Breast epithelium (tissue), 4 donors: ENCODE data around the gene API5. TPM values are rescaled to one million over a fixed set of nuclear protein-coding genes. Genes with fewer than 3 reads are reported as not detected.
A peak's percentile ranks its signal among the peaks of the same experiment; 100 is the strongest.

ENCODE experiments used
- DNase-seq, 2 donors: peaks; one replicate each; pipeline ENCODE4 v3.0.0-alpha.2; 2019; ENCODE audit warnings: low spot score in 2 of 2
- H3K27ac ChIP-seq, 2 donors: fragments of 200-600 bp; sonication (generic) in 1 of 2; one replicate each; pipeline ENCODE4 v1.5.1; 2016 to 2019; ENCODE audit warnings: mild to moderate bottlenecking in 1 of 2
- H3K27me3 ChIP-seq, 2 donors: fragments of 200-600 bp; sonication (generic) in 1 of 2; one replicate each; pipeline versions ENCODE4 v1.5.1 to v1.6.0; 2017 to 2019; ENCODE audit warnings: control low read depth in 1 of 2, mild to moderate bottlenecking in 1 of 2
- H3K36me3 ChIP-seq: fragments of 200-600 bp; one replicate; pipeline ENCODE4 v1.5.1; 2019
- H3K4me1 ChIP-seq, 2 donors: fragments of 200-600 bp; sonication (generic); one replicate each; pipeline ENCODE4 v1.5.1; 2016 to 2019; ENCODE audit warnings: control low read depth in 1 of 2
- H3K4me3 ChIP-seq, 3 donors: fragments of 200-600 bp; sonication (generic); 1 replicate in 2 of 3; 2 replicates in 1 of 3; pipeline ENCODE4 v1.5.1; 2016 to 2019; ENCODE audit warnings: mild to moderate bottlenecking in 3 of 3, moderate library complexity in 2 of 3
- H3K9me3 ChIP-seq, 2 donors: fragments of 200-600 bp; sonication (generic) in 1 of 2; one replicate each; pipeline ENCODE4 v1.5.1; 2016 to 2019; ENCODE audit warnings: control low read depth in 1 of 2
- CTCF ChIP-seq, 3 donors: fragments of 450-650 bp; IDR thresholded peaks; one replicate each; pipeline ENCODE4 v1.5.1; 2016 to 2017; ENCODE audit warnings: antibody characterized with exemption in 3 of 3, mild to moderate bottlenecking in 3 of 3, moderate library complexity in 3 of 3
- POLR2A ChIP-seq: fragments of 450-650 bp; IDR thresholded peaks from one replicate; pipeline ENCODE4 v1.6.1; 2016; ENCODE audit warnings: antibody characterized with exemption, mild to moderate bottlenecking, moderate library complexity
- POLR2AphosphoS5 ChIP-seq, 3 donors: sonication (generic); formaldehyde crosslinking; IDR thresholded peaks; one replicate each; pipeline ENCODE4 v1.6.1; 2017; ENCODE audit warnings: antibody characterized with exemption in 3 of 3
- intact Hi-C: fragments of 100-400 bp; cut with DNase I; formaldehyde crosslinking; loops from one replicate; pipeline ENCODE4 v1.15.1; 2023; ENCODE audit warnings: low total_unique reads
- total RNA-seq, 3 donors: library from RNA; depleted of rRNA; stranded (reverse); fragments of >200 nt; gene quantifications; one replicate each; pipeline ENCODE4 v1.1.0, GENCODE V29; 2016

API5 gene
- total RNA-seq, result 100 to 1,000 TPM in 1 of 3 donors, 10 to 100 TPM in 2; 65.0 to 112 (median 90.1) TPM

GRCh38 chr11:43311791-43312607 is at the start of gene API5:
TSS of gene API5 (plus strand) at chr11:43311996. CDS start at chr11:43312128, 132 bp downstream.
- intact Hi-C loops, result no loop called here
- H3K4me1 ChIP-seq, result peaks cover 0 to 6% of the 10 kb centered on the region in 2 donors
- DNase-seq, result peak; percentile 77 to 90
- peak within 1 kb of the TSS; percentile 81 to 84 for H3K27ac ChIP-seq
- no peaks in the 10 kb centered on the region for H3K9me3 ChIP-seq
- no peaks in the 10 kb centered on the region for H3K27me3 ChIP-seq
- H3K4me3 ChIP-seq, result peak within 1 kb of the TSS; percentile 73 to 92 (median 77)
- TF ChIP-seq POLR2AphosphoS5 (IDR thresholded peaks at IDR 0.05), result peak; percentile 69 to 82 (median 77)
- peak; percentile 45 for TF ChIP-seq POLR2A
- peak in 2 of 3 donors; percentile 41 to 48 for TF ChIP-seq CTCF (IDR thresholded peaks at IDR 0.05)
- no peaks in the 10 kb centered on the region for H3K36me3 ChIP-seq

GRCh38 chr11:43267856-43268580 is 43.8 kb upstream of the API5 start:
- DNase-seq, result no peak
- H3K4me1 ChIP-seq, result no peaks in the 10 kb centered on the region
- H3K27me3 ChIP-seq, result no peaks in the 10 kb centered on the region
- no peak for TF ChIP-seq POLR2A
- no peak overlapping the region for H3K27ac ChIP-seq
- intact Hi-C loops, result no loop called here
- no peak overlapping the region for H3K4me3 ChIP-seq
- no peaks in the 10 kb centered on the region for H3K36me3 ChIP-seq
- no peaks in the 10 kb centered on the region for H3K9me3 ChIP-seq

- Histone ChIP-seq H3K4me3 (no peak overlapping the region), H3K27me3 (no peaks in the 10 kb centered on the region), H3K9me3 (no peaks in the 10 kb centered on the region), H3K36me3 (no peaks in the 10 kb centered on the region), H3K27ac (no peak overlapping the region), H3K4me1 (no peaks in the 10 kb centered on the region)
- TF ChIP-seq POLR2AphosphoS5 (IDR thresholded peaks at IDR 0.05) (no peak), CTCF (IDR thresholded peaks at IDR 0.05) (no peak), POLR2A (no peak)
- no peak for DNase-seq
- intact Hi-C loops, result no loop called here
These were observed 43.0 kb upstream of the API5 start for GRCh38 chr11:43268786-43269185.

- intact Hi-C loops, result no loop called here
- Histone ChIP-seq H3K27ac (no peak overlapping the region), H3K9me3 (no peaks in the 10 kb centered on the region), H3K4me1 (no peaks in the 10 kb centered on the region), H3K36me3 (no peaks in the 10 kb centered on the region), H3K27me3 (no peaks in the 10 kb centered on the region), H3K4me3 (no peak overlapping the region)
- DNase-seq, result no peak
- TF ChIP-seq CTCF (IDR thresholded peaks at IDR 0.05), result no peak
- no peak for TF ChIP-seq POLR2A
- no peak for TF ChIP-seq POLR2AphosphoS5 (IDR thresholded peaks at IDR 0.05)
These were observed 42.4 kb upstream of the API5 start for GRCh38 chr11:43269254-43269918.

GRCh38 chr11:43270468-43270867 is 41.3 kb upstream of the API5 start:
- Histone ChIP-seq H3K36me3 (no peaks in the 10 kb centered on the region), H3K27me3 (no peaks in the 10 kb centered on the region), H3K27ac (no peak overlapping the region), H3K9me3 (no peaks in the 10 kb centered on the region), H3K4me3 (no peak overlapping the region), H3K4me1 (no peaks in the 10 kb centered on the region)
- intact Hi-C loops, result no loop called here
- TF ChIP-seq POLR2AphosphoS5 (IDR thresholded peaks at IDR 0.05) (no peak), CTCF (IDR thresholded peaks at IDR 0.05) (no peak), POLR2A (no peak)
- DNase-seq, result no peak
